Activated CD8-positive, alpha-beta T cell treated with anti-CD3 and anti-CD28 coated beads for 36 hours (primary cell): ENCODE results near the gene TMEM131. TPM values are rescaled to one million over a fixed set of nuclear protein-coding genes. Genes with fewer than 3 reads are reported as not detected.
A peak's percentile ranks its signal among the peaks of the same experiment; 100 is the strongest.

Source experiments
- ATAC-seq: fragments of 200-7000 bp; cut with Tn5 transposase; one replicate; pipeline ENCODE4 v1.10.0; 2021; ENCODE audit warnings: mild to moderate bottlenecking, moderate library complexity
- CTCF ChIA-PET: fragments of 350-600 bp; sonication (Branson Sonifier 250); formaldehyde crosslinking; loops from one replicate; lab custom pipeline; 2021; ENCODE audit warnings: antibody characterized with exemption; lab: Charles Lee
- POLR2A ChIA-PET: fragments of 350-600 bp; sonication (Branson Sonifier 250); formaldehyde crosslinking; loops from one replicate; lab custom pipeline; 2021; ENCODE audit warnings: antibody characterized with exemption; lab: Charles Lee
- DNase-seq: peaks from one replicate; pipeline ENCODE4 v3.0.0-alpha.2; 2020
- H3K27ac Mint-ChIP-seq: one replicate; pipeline ENCODE4 v1.8.0; 2021; ENCODE audit warnings: mild to moderate bottlenecking, mixed read lengths
- H3K27me3 Mint-ChIP-seq: one replicate; pipeline ENCODE4 v1.8.0; 2021; ENCODE audit warnings: mixed read lengths
- H3K36me3 Mint-ChIP-seq: one replicate; pipeline ENCODE4 v1.8.0; 2021; ENCODE audit warnings: low read depth, mixed read lengths
- H3K4me1 Mint-ChIP-seq: one replicate; pipeline ENCODE4 v1.8.0; 2021; ENCODE audit warnings: low read depth, mixed read lengths
- H3K4me3 Mint-ChIP-seq: one replicate; pipeline ENCODE4 v1.8.0; 2021; ENCODE audit warnings: mild to moderate bottlenecking, moderate library complexity, mixed read lengths
- H3K9me3 Mint-ChIP-seq: one replicate; pipeline ENCODE4 v1.8.0; 2021; ENCODE audit warnings: mixed read lengths
- CTCF ChIP-seq: fragments of 200-600 bp; IDR thresholded peaks from one replicate; pipeline ENCODE4 v1.8.0; 2022; ENCODE audit warnings: antibody characterized with exemption, mild to moderate bottlenecking
- intact Hi-C: fragments of 100-400 bp; cut with micrococcal nuclease; formaldehyde crosslinking; loops from one replicate; pipeline ENCODE4 v1.10.0; 2022
- total RNA-seq, 2 experiments: library from RNA; stranded (reverse); gene quantifications; one replicate each; pipeline ENCODE4 v1.2.3, GENCODE V29; 2021

TMEM131 gene
- total RNA-seq, 2 experiments from 2014 or later: 24.2 to 27.4 TPM

- peak overlapping the region; percentile 93 for H3K4me3 Mint-ChIP-seq
- intact Hi-C loops: loop anchor here (10.0 kb wide), 1 partner anchor 139 kb away; no protein-coding TSS in a partner anchor
- CTCF ChIA-PET: no interaction called here
These were observed 1.8 kb downstream of the TMEM131 start for GRCh38 chr2:97993926-97994325.

GRCh38 chr2:97992836-97993825 is 2.6 kb downstream of the TMEM131 start:
- peaks cover 49% of the 10 kb centered on the region for H3K4me1 Mint-ChIP-seq
- CTCF ChIA-PET: no interaction called here

More at GRCh38 chr2:97993926-97994325, 1.8 kb downstream of the TMEM131 start:
- no peak for DNase-seq
- Mint-ChIP-seq H3K27me3 (no peaks in the 10 kb centered on the region), H3K4me1 (peaks cover 44% of the 10 kb centered on the region), H3K27ac (no peak overlapping the region), H3K9me3 (no peaks in the 10 kb centered on the region), H3K36me3 (no peaks in the 10 kb centered on the region)
- TF ChIP-seq CTCF: no peak
- POLR2A ChIA-PET: no interaction called here
- ATAC-seq: no peak

GRCh38 chr2:97991081-97991856 is 4.5 kb downstream of the TMEM131 start:
- Mint-ChIP-seq H3K36me3 (peaks cover 11% of the 10 kb centered on the region), H3K4me1 (peaks cover 55% of the 10 kb centered on the region), H3K27me3 (no peaks in the 10 kb centered on the region), H3K4me3 (no peak overlapping the region), H3K27ac (no peak overlapping the region), H3K9me3 (peaks cover 10% of the 10 kb centered on the region)
- no peak for TF ChIP-seq CTCF
- ChIA-PET POLR2A (no interaction called here), CTCF (interaction anchor here (0.8 to 1.7 kb wide), 2 partner anchors 10 to 12 kb away, joined by 3 to 5 read pairs; no protein-coding TSS in a partner anchor)
- intact Hi-C loops: loop anchor here (10.0 kb wide), 1 partner anchor 136 kb away; no protein-coding TSS in a partner anchor
- no peak for DNase-seq
- no peak for ATAC-seq

More at GRCh38 chr2:97992836-97993825, 2.6 kb downstream of the TMEM131 start:
- H3K36me3 Mint-ChIP-seq: peaks cover 4% of the 10 kb centered on the region
- H3K4me3 Mint-ChIP-seq: peak overlapping the region; percentile 93
- H3K27me3 Mint-ChIP-seq: no peaks in the 10 kb centered on the region
- POLR2A ChIA-PET: no interaction called here
- intact Hi-C loops: loop anchor here (10.0 kb wide), 1 partner anchor 138 kb away; no protein-coding TSS in a partner anchor
- H3K27ac Mint-ChIP-seq: no peak overlapping the region
- no peak for TF ChIP-seq CTCF
- no peak for DNase-seq
- H3K9me3 Mint-ChIP-seq: peaks cover 6% of the 10 kb centered on the region
- no peak for ATAC-seq

- H3K4me1 Mint-ChIP-seq: peaks cover 54% of the 10 kb centered on the region
- no peak overlapping the region for H3K4me3 Mint-ChIP-seq
- ATAC-seq (no peak), DNase-seq (no peak)
- intact Hi-C loops: no loop called here
- no peaks in the 10 kb centered on the region for H3K27me3 Mint-ChIP-seq
- ChIA-PET POLR2A (no interaction called here), CTCF (no interaction called here)
- no peak overlapping the region for H3K27ac Mint-ChIP-seq
- peaks cover 13% of the 10 kb centered on the region for H3K9me3 Mint-ChIP-seq
- H3K36me3 Mint-ChIP-seq: peaks cover 15% of the 10 kb centered on the region
- no peak for TF ChIP-seq CTCF
These were observed 7.0 kb downstream of the TMEM131 start for GRCh38 chr2:97988722-97989121.
